HEK293 (cell line): ENCODE results near the gene LIPN.

Experiments used
- CTCF ChIA-PET: fragments of 350-600 bp; formaldehyde crosslinking; extraction: SDS; loops from one replicate; lab custom pipeline; 2021; ENCODE audit warnings: antibody characterized with exemption; lab: Yijun Ruan, JAX
- POLR2A ChIA-PET: fragments of 300-600 bp; formaldehyde crosslinking; extraction: SDS; loops from one replicate; lab custom pipeline; 2020; ENCODE audit warnings: antibody characterized with exemption, inconsistent platforms; lab: Yijun Ruan, JAX
- H3K27ac ChIP-seq: fragments of 200-500 bp; sonication (Bioruptor generic); 2 replicates; pipeline ENCODE4 v1.5.1; 2014; ENCODE audit warnings: low read depth, low read length, control low read depth, inconsistent platforms; ENCODE audit errors: extremely low read depth
- H3K36me3 ChIP-seq, 2 experiments: fragments of 200-500 bp in 1 of 2; sonication (Bioruptor generic) in 1 of 2; 1 replicate in 1 of 2; 2 replicates in 1 of 2; pipeline ENCODE4 v1.5.1; 2014 to 2017; ENCODE audit warnings: inconsistent platforms in 2 of 2, low read length in 2 of 2; ENCODE audit not compliant: control insufficient read depth in 2 of 2, insufficient read depth in 1 of 2
- H3K4me1 ChIP-seq: fragments of 200-500 bp; sonication (Bioruptor generic); 2 replicates; pipeline ENCODE4 v1.5.1; 2014; ENCODE audit warnings: mild to moderate bottlenecking, low read length, inconsistent platforms; ENCODE audit not compliant: control insufficient read depth, insufficient read depth
- H3K4me3 ChIP-seq: 2 replicates; pipeline ENCODE4 v1.5.1; 2011; ENCODE audit warnings: low read depth, mild to moderate bottlenecking, control low read depth, low read length, moderate library complexity
- H3K9me3 ChIP-seq: fragments of 200-500 bp; sonication (Bioruptor generic); 2 replicates; pipeline ENCODE4 v1.5.1; 2014; ENCODE audit warnings: low read depth, low read length, inconsistent platforms; ENCODE audit not compliant: control insufficient read depth, insufficient read depth
- BCL11A ChIP-seq: fragments of 450-650 bp; formaldehyde crosslinking; IDR thresholded peaks from 2 replicates; pipeline ENCODE4 v1.5.1; 2016; ENCODE audit warnings: low read depth, missing biosample characterization, missing genetic modification characterization
- FEZF1 ChIP-seq: fragments of 450-650 bp; formaldehyde crosslinking; IDR thresholded peaks from 2 replicates; pipeline ENCODE4 v1.5.1; 2016; ENCODE audit warnings: missing biosample characterization, missing genetic modification characterization
- MZF1 ChIP-seq: fragments of 450-650 bp; formaldehyde crosslinking; IDR thresholded peaks from 2 replicates; pipeline ENCODE4 v1.5.1; 2017; ENCODE audit warnings: missing biosample characterization, missing genetic modification characterization, borderline replicate concordance
- REPIN1 ChIP-seq: fragments of 450-650 bp; formaldehyde crosslinking; IDR thresholded peaks from 2 replicates; pipeline ENCODE4 v1.5.1; 2017; ENCODE audit warnings: missing biosample characterization, missing genetic modification characterization, low read depth
- SP3 ChIP-seq: fragments of 450-650 bp; formaldehyde crosslinking; IDR thresholded peaks from 2 replicates; pipeline ENCODE4 v1.5.1; 2016; ENCODE audit warnings: missing biosample characterization, missing genetic modification characterization
- ZBTB17 ChIP-seq: fragments of 450-650 bp; formaldehyde crosslinking; IDR thresholded peaks from 2 replicates; pipeline ENCODE4 v1.5.1; 2016; ENCODE audit warnings: missing biosample characterization, missing genetic modification characterization
- ZBTB44 ChIP-seq: fragments of 450-650 bp; IDR thresholded peaks from 2 replicates; pipeline ENCODE4 v1.5.1; 2018; ENCODE audit warnings: missing biosample characterization, mild to moderate bottlenecking, missing genetic modification characterization
- ZBTB48 ChIP-seq: fragments of 450-650 bp; formaldehyde crosslinking; IDR thresholded peaks from 2 replicates; pipeline ENCODE4 v1.5.1; 2016; ENCODE audit warnings: missing biosample characterization, missing genetic modification characterization
- ZBTB49 ChIP-seq: fragments of 450-650 bp; formaldehyde crosslinking; IDR thresholded peaks from 2 replicates; pipeline ENCODE4 v1.5.1; 2016; ENCODE audit warnings: missing biosample characterization, missing genetic modification characterization, low read depth
- ZBTB7A ChIP-seq: fragments of 450-650 bp; formaldehyde crosslinking; IDR thresholded peaks from 2 replicates; pipeline ENCODE4 v1.5.1; 2016; ENCODE audit warnings: low read depth, missing biosample characterization, missing genetic modification characterization
- ZFP69B ChIP-seq: fragments of 450-650 bp; formaldehyde crosslinking; IDR thresholded peaks from 2 replicates; pipeline ENCODE4 v1.5.1; 2016; ENCODE audit warnings: missing biosample characterization, missing genetic modification characterization
- ZNF121 ChIP-seq: fragments of 450-650 bp; formaldehyde crosslinking; IDR thresholded peaks from 2 replicates; pipeline ENCODE4 v1.5.1; 2016; ENCODE audit warnings: missing biosample characterization, missing genetic modification characterization
- ZNF138 ChIP-seq: fragments of 450-650 bp; formaldehyde crosslinking; IDR thresholded peaks from 2 replicates; pipeline ENCODE4 v1.5.1; 2016; ENCODE audit warnings: missing biosample characterization, missing genetic modification characterization, borderline replicate concordance
- ZNF214 ChIP-seq: fragments of 450-650 bp; formaldehyde crosslinking; IDR thresholded peaks from 2 replicates; pipeline ENCODE4 v1.5.1; 2017; ENCODE audit warnings: missing biosample characterization, mild to moderate bottlenecking, missing genetic modification characterization, borderline replicate concordance
- ZNF280D ChIP-seq: fragments of 450-650 bp; formaldehyde crosslinking; IDR thresholded peaks from 2 replicates; pipeline ENCODE4 v1.5.1; 2016; ENCODE audit warnings: missing biosample characterization, missing genetic modification characterization
- ZNF37A ChIP-seq: fragments of 450-650 bp; IDR thresholded peaks from 2 replicates; pipeline ENCODE4 v1.5.1; 2018; ENCODE audit warnings: missing biosample characterization, missing genetic modification characterization
- ZNF404 ChIP-seq: fragments of 450-650 bp; formaldehyde crosslinking; IDR thresholded peaks from 2 replicates; pipeline ENCODE4 v1.5.1; 2017; ENCODE audit warnings: missing biosample characterization, missing genetic modification characterization
- ZNF600 ChIP-seq: fragments of 450-650 bp; formaldehyde crosslinking; IDR thresholded peaks from 2 replicates; pipeline ENCODE4 v1.5.1; 2016; ENCODE audit warnings: missing biosample characterization, missing genetic modification characterization
- ZNF639 ChIP-seq: fragments of 450-650 bp; formaldehyde crosslinking; IDR thresholded peaks from 2 replicates; pipeline ENCODE4 v1.5.1; 2016; ENCODE audit warnings: missing biosample characterization, missing genetic modification characterization
- ZNF677 ChIP-seq: fragments of 450-650 bp; IDR thresholded peaks from 2 replicates; pipeline ENCODE4 v1.5.0; 2018; ENCODE audit warnings: missing biosample characterization, mild to moderate bottlenecking, missing genetic modification characterization, moderate library complexity
- ZNF704 ChIP-seq: fragments of 450-650 bp; formaldehyde crosslinking; IDR thresholded peaks from 2 replicates; pipeline ENCODE4 v1.5.1; 2016; ENCODE audit warnings: missing biosample characterization, missing genetic modification characterization
- ZSCAN16 ChIP-seq: fragments of 450-650 bp; formaldehyde crosslinking; IDR thresholded peaks from 2 replicates; pipeline ENCODE4 v1.5.1; 2016; ENCODE audit warnings: missing biosample characterization, missing genetic modification characterization
- ZSCAN5A ChIP-seq: fragments of 450-650 bp; formaldehyde crosslinking; IDR thresholded peaks from 2 replicates; pipeline ENCODE4 v1.5.1; 2016; ENCODE audit warnings: missing biosample characterization, missing genetic modification characterization

LIPN gene

GRCh38 chr10:88755753-88756152, 4.1 kb upstream of the LIPN start:
- TF ChIP-seq ZNF37A (tag by site-specific recombination) (no peak), ZBTB48 (no peak), ZBTB7A (tag by site-specific recombination) (no peak), ZBTB44 (no peak), ZSCAN5A (tag by site-specific recombination) (no peak), ZNF404 (tag by site-specific recombination) (no peak), REPIN1 (tag by site-specific recombination) (no peak), FEZF1 (tag by site-specific recombination) (no peak), ZNF138 (no peak)
- Histone ChIP-seq H3K4me1 (no peaks in the 10 kb centered on the region), H3K9me3 (no peaks in the 10 kb centered on the region), H3K36me3 (no peaks in the 10 kb centered on the region), H3K4me3 (no peak overlapping the region), H3K27ac (no peak overlapping the region)
- ChIA-PET CTCF (interaction anchor here (0.5 kb wide), 1 partner anchor 11 kb away, joined by 3 read pairs; no protein-coding TSS in a partner anchor), POLR2A (no interaction called here)

GRCh38 chr10:88756660-88757059, 3.2 kb upstream of the LIPN start:
- no peak overlapping the region for H3K27ac ChIP-seq
- ChIA-PET POLR2A (no interaction called here), CTCF (interaction anchor here (0.6 kb wide), 1 partner anchor 177 kb away, joined by 5 read pairs; no protein-coding TSS in a partner anchor)
- no peaks in the 10 kb centered on the region for H3K4me1 ChIP-seq
- no peaks in the 10 kb centered on the region for H3K36me3 ChIP-seq
- no peak overlapping the region for H3K4me3 ChIP-seq
- no peaks in the 10 kb centered on the region for H3K9me3 ChIP-seq
- no peak for TF ChIP-seq ZNF600 (tag by site-specific recombination)
- no peak for TF ChIP-seq ZNF639 (tag by site-specific recombination)
- TF ChIP-seq ZFP69B: no peak
- no peak for TF ChIP-seq ZNF677 (tag by site-specific recombination)
- no peak for TF ChIP-seq MZF1 (tag by site-specific recombination)
- no peak for TF ChIP-seq ZNF704 (tag by site-specific recombination)
- TF ChIP-seq SP3: no peak
- no peak for TF ChIP-seq ZSCAN16 (tag by site-specific recombination)
- TF ChIP-seq ZBTB17 (tag by site-specific recombination): no peak
- no peak for TF ChIP-seq ZBTB49 (tag by site-specific recombination)
- no peak for TF ChIP-seq ZNF121 (tag by site-specific recombination)
- no peak for TF ChIP-seq ZNF280D (tag by site-specific recombination)
- no peak for TF ChIP-seq BCL11A (tag by site-specific recombination)
- TF ChIP-seq ZNF214 (tag by site-specific recombination): no peak
